Subcutaneous adipose tissue (tissue), 4 donors: ENCODE results near the gene KRT3. TPM values are rescaled to one million over a fixed set of nuclear protein-coding genes. Genes with fewer than 3 reads are reported as not detected.

Experiments
- total RNA-seq, 4 donors: library from RNA; depleted of rRNA; stranded (reverse); fragments of >200 nt; gene quantifications; one replicate each; pipeline ENCODE4 v1.1.0, GENCODE V29; 2016
- TF ChIP-seq, protein P1 (sequence below): fragments of 450-650 bp; IDR thresholded peaks from one replicate; pipeline ENCODE4 v1.5.1; 2016; ENCODE audit warnings: low read depth, mild to moderate bottlenecking, control low read depth, antibody characterized with exemption, moderate library complexity

KRT3 gene
- total RNA-seq, 4 donors from 2014 or later: not detected

DNA sequence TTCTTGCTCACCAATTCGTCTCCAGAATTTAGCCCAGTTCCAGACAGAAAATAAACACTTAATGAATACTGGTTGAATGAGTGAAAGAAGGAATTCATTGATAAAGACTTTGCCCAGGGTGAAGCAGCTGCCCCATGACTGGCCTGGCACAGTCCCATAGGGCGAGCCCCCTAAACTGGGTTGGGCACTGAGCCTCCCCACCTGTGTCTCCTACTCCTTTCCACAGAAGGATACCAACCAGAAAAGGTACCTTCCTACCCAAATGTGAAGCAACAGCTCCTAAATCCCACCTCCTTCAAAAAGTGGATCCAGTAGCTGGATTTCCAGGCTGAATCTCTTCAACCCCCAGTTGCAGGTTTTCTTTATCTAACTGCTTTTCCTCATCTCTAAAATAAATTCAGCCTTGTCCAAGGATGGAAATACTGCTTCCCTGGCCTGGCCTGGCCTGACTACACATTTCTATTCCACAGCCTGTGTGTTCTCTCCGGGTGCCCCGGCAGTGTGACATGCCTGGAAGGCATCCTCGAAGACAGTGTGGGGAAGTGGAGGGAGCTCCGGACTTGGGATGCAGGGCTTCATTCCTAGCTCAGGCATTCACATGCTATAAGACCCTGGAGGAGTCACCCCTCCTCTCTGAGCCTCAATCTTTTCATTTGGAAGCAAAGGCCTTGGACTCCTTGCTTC, 7.6 kb downstream of the KRT3 start:
- TF ChIP-seq, protein P1, sequence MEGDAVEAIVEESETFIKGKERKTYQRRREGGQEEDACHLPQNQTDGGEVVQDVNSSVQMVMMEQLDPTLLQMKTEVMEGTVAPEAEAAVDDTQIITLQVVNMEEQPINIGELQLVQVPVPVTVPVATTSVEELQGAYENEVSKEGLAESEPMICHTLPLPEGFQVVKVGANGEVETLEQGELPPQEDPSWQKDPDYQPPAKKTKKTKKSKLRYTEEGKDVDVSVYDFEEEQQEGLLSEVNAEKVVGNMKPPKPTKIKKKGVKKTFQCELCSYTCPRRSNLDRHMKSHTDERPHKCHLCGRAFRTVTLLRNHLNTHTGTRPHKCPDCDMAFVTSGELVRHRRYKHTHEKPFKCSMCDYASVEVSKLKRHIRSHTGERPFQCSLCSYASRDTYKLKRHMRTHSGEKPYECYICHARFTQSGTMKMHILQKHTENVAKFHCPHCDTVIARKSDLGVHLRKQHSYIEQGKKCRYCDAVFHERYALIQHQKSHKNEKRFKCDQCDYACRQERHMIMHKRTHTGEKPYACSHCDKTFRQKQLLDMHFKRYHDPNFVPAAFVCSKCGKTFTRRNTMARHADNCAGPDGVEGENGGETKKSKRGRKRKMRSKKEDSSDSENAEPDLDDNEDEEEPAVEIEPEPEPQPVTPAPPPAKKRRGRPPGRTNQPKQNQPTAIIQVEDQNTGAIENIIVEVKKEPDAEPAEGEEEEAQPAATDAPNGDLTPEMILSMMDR: no peak

DNA sequence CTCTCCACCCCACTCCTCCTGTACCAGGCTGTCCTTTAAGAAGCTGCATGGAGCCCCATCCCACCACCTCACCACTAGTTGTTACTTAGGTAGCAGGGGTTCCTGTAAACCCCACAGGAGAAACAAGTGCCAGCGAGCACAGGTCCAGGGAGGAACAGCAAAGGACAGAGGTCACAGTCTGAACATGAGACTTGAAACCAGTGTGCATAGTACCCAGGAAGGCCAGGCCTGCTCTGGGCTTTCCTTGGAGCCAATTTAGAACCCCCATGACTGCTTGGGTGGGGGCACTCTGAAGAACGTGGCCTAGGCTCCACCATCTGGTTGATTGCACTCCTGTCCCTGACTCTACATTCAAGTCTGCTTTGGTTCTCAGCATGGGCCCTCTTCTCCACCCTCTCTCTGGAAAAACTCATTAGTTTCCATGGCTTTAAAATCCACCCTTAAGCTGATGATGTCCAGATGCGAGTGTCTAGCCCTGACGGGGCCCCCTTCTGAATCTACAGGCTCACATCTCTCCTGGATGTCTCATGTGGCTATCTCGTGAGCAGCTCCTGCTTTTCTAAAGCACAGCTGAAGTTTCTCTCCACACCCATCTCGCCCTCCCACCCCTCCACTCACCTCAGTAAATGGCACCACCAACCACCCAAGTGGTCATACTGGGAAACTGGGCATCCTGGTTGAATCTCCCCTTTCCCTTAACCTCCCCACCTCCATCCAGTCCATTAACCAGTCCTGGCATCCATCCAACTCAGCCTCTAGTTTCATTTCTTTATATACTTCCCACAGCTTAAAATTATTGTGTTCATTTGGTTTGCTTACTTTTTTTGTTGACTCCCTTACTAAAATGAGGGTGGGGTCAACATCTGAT, 8.4 kb downstream of the KRT3 start:
- TF ChIP-seq, protein P1: no peak

DNA sequence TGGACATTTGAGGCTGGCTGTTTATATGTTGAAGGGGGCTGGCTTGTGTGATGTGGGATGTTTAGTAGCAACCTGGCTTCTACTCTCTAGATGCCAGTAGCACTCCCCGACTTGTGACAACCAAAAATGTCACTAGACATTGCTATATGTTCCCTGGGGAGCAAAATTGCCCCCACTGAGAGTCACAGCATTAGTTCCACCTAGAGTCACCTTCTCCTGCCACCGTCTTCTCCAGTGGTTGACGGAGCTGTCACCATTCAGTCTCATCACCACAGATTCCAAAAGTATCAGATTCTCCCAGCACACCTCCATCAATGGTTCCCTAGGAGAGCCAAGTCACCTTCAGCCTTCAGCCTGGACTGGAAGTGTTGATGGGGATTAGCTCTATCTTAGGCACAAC, 11.0 kb downstream of the KRT3 start:
- TF ChIP-seq, protein P1: no peak

DNA sequence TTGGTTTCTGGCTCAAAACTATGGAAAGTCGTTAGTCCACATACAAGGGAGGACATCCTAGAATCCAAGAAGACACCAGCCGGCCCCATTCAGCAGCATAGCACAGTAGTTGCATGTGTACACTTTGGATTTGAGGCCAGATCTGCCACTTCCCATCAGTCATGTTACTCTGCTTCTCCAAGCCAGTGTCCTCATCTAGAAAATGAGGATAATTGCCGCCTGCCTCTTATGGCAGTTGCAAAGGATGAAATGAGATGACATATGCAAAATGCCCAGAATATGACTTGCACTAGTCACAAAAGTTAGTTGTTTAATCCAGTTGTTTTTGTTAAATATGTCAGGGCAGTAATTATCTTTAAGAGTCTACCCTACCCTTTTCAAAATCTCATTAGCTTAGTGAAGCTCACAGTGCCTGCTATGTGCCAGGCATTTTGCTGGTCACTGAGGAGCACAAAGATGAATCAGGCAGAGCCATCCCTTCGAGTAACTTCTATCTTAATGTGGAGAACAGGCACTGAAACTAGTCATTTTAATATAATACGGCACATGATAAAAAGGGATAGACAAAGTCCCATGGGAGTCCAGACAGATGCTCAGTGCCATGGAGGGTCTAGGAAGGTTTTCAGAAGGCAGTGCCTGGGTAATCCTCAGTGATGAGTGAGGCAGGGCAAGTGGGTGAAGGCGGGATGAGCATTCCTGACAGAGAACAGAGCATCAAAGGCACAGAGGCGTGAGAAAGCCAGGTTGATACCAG, 12.2 kb downstream of the KRT3 start:
- TF ChIP-seq, protein P1: no peak

DNA sequence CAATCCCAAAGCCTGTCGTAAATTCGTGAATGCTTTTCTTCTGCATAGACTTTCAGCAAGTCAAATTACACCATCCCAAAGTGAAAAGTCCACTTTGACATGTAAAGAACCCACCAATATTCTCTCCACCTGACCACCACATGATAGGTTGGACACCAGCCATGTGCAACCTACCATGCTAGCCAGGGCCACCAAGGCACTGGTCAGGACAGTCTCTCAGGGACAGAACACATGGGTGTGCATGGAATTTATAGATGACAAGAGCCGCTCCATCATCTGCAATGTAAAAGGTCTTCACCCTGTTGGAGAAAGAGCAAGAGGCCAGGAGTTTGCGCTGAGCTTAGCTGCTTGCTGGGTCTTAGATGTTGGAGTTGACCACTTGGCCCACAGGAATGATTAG, 13.4 kb downstream of the KRT3 start:
- TF ChIP-seq, protein P1: no peak

DNA sequence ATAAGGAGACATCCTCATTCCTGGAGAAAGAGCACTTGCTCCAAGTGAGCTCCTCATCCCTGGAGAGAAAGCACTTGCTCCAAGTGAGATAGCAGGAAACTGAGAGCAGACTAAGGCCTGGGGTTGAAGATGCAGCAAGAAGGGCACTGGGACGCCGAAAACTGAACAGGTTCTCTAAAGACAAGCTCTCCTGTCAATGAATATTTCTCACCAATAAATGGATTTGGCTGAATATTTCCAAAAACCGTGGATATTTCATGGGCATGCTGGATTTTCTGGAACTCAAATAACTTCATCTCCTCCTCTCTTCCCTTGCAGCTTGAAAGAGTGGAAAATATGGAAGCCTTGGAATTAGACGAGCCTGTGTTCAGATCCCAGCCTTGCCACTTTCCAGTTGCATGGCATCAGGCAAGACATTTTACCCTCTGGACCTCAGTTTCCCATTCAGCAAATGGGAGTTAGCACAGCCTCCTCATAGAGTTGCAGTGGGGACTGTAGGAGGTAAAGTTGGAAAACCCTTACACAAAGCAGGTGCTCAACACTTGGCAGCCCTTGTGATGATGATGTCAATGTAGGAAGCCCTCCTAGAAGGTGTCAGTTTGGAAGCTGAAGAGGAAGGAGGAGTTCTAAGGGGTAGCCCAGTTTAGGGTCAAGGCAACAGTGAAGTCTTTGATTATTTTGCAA, 14.4 kb downstream of the KRT3 start:
- TF ChIP-seq, protein P1: no peak
